Heart left ventricle (tissue), 13 donors: ENCODE data around the gene SLC25A31.

Source experiments
- POLR2A ChIP-seq, 2 donors: fragments of 450-650 bp; IDR thresholded peaks; one replicate each; pipeline ENCODE4 v1.6.1; 2017; ENCODE audit warnings: antibody characterized with exemption in 2 of 2, mild to moderate bottlenecking in 2 of 2, moderate library complexity in 2 of 2
- TF ChIP-seq, protein P1 (sequence below), 12 donors: fragments of 200-600 bp; sonication (generic) in 4 of 12; IDR thresholded peaks; one replicate each; pipeline versions ENCODE4 v1.5.0 to v1.8.0; 2018 to 2022; ENCODE audit warnings: antibody characterized with exemption in 12 of 12, mild to moderate bottlenecking in 5 of 12
- donor health status: ischemic (EF 13 %, LVEDD 7.1; RV severe dilation, severe dysfunction).
- donor health status: DM: no; HTN: yes; CAD: no.
- donor health status: DM: no; HTN: no; CAD: no.
- donor health status: ischemic (EF 25% LVEDD 6.9; RV normal size, moderate dysfunction).
- donor health status: ischemic (EF 25% LVEDD 5.7; RV mildly dilated, moderate dysfunction).
- donor health status: ischemic (EF 35%, LVEDD 5.7; RV mildly dilated, moderate dysfunction).
- donor health status: nonischemic (EF 11% LVEDD 7.7; RV severe dilation, severe dysfunction).
- donor health status: DM: yes; HTN: yes; CAD: no.
- donor health status: PGD.
- donor health status: ischemic (EF 29% LVEDD 5.4; RV normal size, mild dysfunction).
- donor health status: nonischemic (EF 23%, LVEDD 6.1; RV moderate dilation, normal function).

DNA sequence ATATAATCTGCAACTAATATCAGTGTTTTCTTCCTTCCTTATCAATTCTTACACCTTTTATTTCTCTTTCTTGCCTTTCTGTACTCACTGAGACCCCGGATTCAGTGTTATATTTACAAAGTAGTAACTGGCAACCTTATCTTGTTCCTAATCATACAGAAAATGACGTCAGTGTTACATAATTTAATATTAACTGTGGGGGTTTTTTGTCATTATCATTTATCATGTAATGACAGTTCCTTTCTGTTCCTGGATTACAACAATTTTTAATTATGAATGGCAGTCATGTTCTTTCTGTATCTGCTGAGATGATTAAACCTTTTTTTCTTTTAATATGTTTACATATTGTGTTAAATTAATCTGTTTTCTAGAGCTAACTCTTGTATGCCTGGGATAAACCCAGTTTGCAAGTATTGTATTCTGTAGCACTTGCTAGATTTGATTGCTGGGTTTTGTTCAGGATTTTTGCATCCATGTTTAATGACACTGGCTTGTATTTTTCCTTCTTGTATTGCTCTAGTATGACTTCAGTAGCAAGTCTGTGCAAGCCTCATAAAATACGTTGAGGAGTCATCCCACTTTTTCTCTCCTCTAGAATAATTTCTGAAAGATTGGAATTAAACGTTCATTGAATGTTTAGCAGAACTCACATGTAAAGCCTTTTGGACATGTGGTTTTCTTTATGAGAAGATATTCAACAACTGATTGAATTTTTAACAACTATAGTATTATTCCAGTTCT lies 41.5 kb downstream of the SLC25A31 start:
- TF ChIP-seq, protein P1, sequence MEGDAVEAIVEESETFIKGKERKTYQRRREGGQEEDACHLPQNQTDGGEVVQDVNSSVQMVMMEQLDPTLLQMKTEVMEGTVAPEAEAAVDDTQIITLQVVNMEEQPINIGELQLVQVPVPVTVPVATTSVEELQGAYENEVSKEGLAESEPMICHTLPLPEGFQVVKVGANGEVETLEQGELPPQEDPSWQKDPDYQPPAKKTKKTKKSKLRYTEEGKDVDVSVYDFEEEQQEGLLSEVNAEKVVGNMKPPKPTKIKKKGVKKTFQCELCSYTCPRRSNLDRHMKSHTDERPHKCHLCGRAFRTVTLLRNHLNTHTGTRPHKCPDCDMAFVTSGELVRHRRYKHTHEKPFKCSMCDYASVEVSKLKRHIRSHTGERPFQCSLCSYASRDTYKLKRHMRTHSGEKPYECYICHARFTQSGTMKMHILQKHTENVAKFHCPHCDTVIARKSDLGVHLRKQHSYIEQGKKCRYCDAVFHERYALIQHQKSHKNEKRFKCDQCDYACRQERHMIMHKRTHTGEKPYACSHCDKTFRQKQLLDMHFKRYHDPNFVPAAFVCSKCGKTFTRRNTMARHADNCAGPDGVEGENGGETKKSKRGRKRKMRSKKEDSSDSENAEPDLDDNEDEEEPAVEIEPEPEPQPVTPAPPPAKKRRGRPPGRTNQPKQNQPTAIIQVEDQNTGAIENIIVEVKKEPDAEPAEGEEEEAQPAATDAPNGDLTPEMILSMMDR (IDR thresholded peaks at IDR 0.05), result no peak
- no peak for TF ChIP-seq POLR2A (IDR thresholded peaks at IDR 0.05)
